HepG2 (cell line): ENCODE data around the gene HIPK3. TPM values are rescaled to one million over a fixed set of nuclear protein-coding genes. Genes with fewer than 3 reads are reported as not detected.

Source experiments
- ATAC-seq: fragments of 200-7000 bp; cut with Tn5 transposase; 3 replicates; pipeline ENCODE4 v1.9.1; 2020; ENCODE audit warnings: mild to moderate bottlenecking, moderate library complexity
- BruUV-seq: library from RNA; stranded (reverse); fragments of 400-500 nt; replicated peaks from 2 replicates; lab custom pipeline; 2021; lab: Mats Ljungman, UMichigan
- CTCF ChIA-PET: fragments of 300-600 bp; formaldehyde crosslinking; extraction: SDS; loops from one replicate; lab custom pipeline; 2021; ENCODE audit warnings: low total read pairs, inconsistent platforms, low intra/inter-chr PET ratio; lab: Yijun Ruan, JAX
- POLR2A ChIA-PET: fragments of 350-600 bp; sonication (Branson Sonifier 250); formaldehyde crosslinking; loops from one replicate; lab custom pipeline; 2020; ENCODE audit warnings: antibody characterized with exemption, inconsistent platforms; lab: Yijun Ruan, JAX
- DNase-seq: peaks from one replicate; pipeline ENCODE4 v3.0.0-alpha.2; 2015; ENCODE audit warnings: low spot score
- FAIRE-seq: peaks from 3 replicates; lab custom pipeline; 2011; peaks lifted over from hg19 to GRCh38; lab: Jason Lieb, UNC
- H2AFZ ChIP-seq: one replicate; pipeline ENCODE4 v1.6.1; 2011; ENCODE audit warnings: low read length, inconsistent platforms
- H3K27ac ChIP-seq: fragments of 300-600 bp; 3 replicates; pipeline ENCODE4 v1.8.0; 2011; ENCODE audit warnings: mixed run types, mild to moderate bottlenecking, mixed read lengths, low read length, inconsistent platforms; ENCODE audit not compliant: insufficient read depth; ENCODE audit errors: extremely low read length
- H3K27me3 ChIP-seq, 2 experiments: fragments of 200-600 bp in 1 of 2; 2 replicates in 1 of 2; 3 replicates in 1 of 2; pipeline versions ENCODE4 v1.6.0 to v1.8.0; 2011; ENCODE audit warnings: low read length in 2 of 2, mild to moderate bottlenecking in 2 of 2, moderate library complexity in 2 of 2, inconsistent platforms in 1 of 2; ENCODE audit not compliant: insufficient read depth in 2 of 2, control insufficient read depth in 1 of 2
- H3K36me3 ChIP-seq, 2 experiments: fragments of 200-600 bp in 1 of 2; replicated peaks in 1 of 2; 2 replicates in 1 of 2; 3 replicates in 1 of 2; pipeline versions ENCODE4 v1.5.1 to v1.8.0; 2011; ENCODE audit warnings: low read length in 2 of 2, inconsistent platforms in 1 of 2; ENCODE audit not compliant: insufficient read depth in 2 of 2, control insufficient read depth in 1 of 2
- H3K4me1 ChIP-seq: 2 replicates; pipeline ENCODE4 v1.5.1; 2012; ENCODE audit warnings: low read length, inconsistent platforms; ENCODE audit not compliant: insufficient read depth
- H3K4me2 ChIP-seq: 2 replicates; pipeline ENCODE4 v1.6.0; 2011; ENCODE audit warnings: low read depth, low read length, inconsistent platforms
- H3K4me3 ChIP-seq, 3 experiments: fragments of 200-600 bp in 1 of 3; sonication (generic), shearing (Covaris generic) in 1 of 3; replicated peaks in 1 of 3; 2 replicates each; pipeline ENCODE4 v1.5.1; 2011 to 2016; ENCODE audit warnings: low read length in 3 of 3, inconsistent platforms in 2 of 3, low read depth in 2 of 3, mild to moderate bottlenecking in 2 of 3, control low read depth in 1 of 3, mixed read lengths in 1 of 3; ENCODE audit not compliant: insufficient read depth in 1 of 3
- H3K79me2 ChIP-seq: one replicate; pipeline ENCODE4 v1.6.1; 2011; ENCODE audit warnings: low read length, inconsistent platforms; ENCODE audit not compliant: insufficient read depth
- H3K9ac ChIP-seq: 2 replicates; pipeline ENCODE4 v1.6.0; 2011; ENCODE audit warnings: mild to moderate bottlenecking, low read depth, low read length, inconsistent platforms; ENCODE audit not compliant: insufficient read depth
- H3K9me3 ChIP-seq: 2 replicates; pipeline ENCODE4 v1.5.1; 2012; ENCODE audit warnings: mild to moderate bottlenecking, low read length
- H4K20me1 ChIP-seq: 2 replicates; pipeline ENCODE4 v1.6.0; 2011; ENCODE audit warnings: inconsistent platforms, mild to moderate bottlenecking, low read length, moderate library complexity; ENCODE audit not compliant: insufficient read depth
- CC2D1A ChIP-seq: sonication (generic); formaldehyde crosslinking; IDR thresholded peaks from 2 replicates; pipeline ENCODE4 v1.8.1; 2023; ENCODE audit warnings: mild to moderate bottlenecking, missing genetic modification reagents
- MAZ ChIP-seq, 2 experiments: sonication (generic) in 1 of 2; formaldehyde crosslinking in 1 of 2; IDR thresholded peaks; 2 replicates each; pipeline versions ENCODE4 v1.5.0 to v1.6.1; 2012 to 2020; ENCODE audit warnings: low read depth in 2 of 2, mild to moderate bottlenecking in 2 of 2, borderline replicate concordance in 1 of 2, improper control_type of control experiment in 1 of 2, low read length in 1 of 2, missing genetic modification reagents in 1 of 2, moderate library complexity in 1 of 2
- PRPF4 ChIP-seq: fragments of 200-400 bp; formaldehyde crosslinking; IDR thresholded peaks from 2 replicates; pipeline ENCODE4 v1.6.1; 2016; ENCODE audit warnings: low read length, low read depth; ENCODE audit not compliant: poor library complexity, severe bottlenecking
- TEAD2 ChIP-seq: sonication (generic); formaldehyde crosslinking; IDR thresholded peaks from 2 replicates; pipeline ENCODE4 v1.9.0; 2021; ENCODE audit warnings: missing genetic modification reagents
- ZFP82 ChIP-seq: sonication (generic); formaldehyde crosslinking; IDR thresholded peaks from 2 replicates; pipeline ENCODE4 v1.5.1; 2020; ENCODE audit warnings: mild to moderate bottlenecking, missing genetic modification reagents, borderline replicate concordance
- ZNF230 ChIP-seq: sonication (generic); formaldehyde crosslinking; IDR thresholded peaks from 2 replicates; pipeline ENCODE4 v1.4.0; 2020; ENCODE audit warnings: mild to moderate bottlenecking, missing genetic modification reagents
- ZNF503 ChIP-seq: sonication (generic); formaldehyde crosslinking; IDR thresholded peaks from 2 replicates; pipeline ENCODE4 v1.4.0; 2020; ENCODE audit warnings: missing genetic modification reagents
- ZNF770 ChIP-seq: sonication (generic); formaldehyde crosslinking; IDR thresholded peaks from 2 replicates; pipeline ENCODE4 v1.5.0; 2020; ENCODE audit warnings: mild to moderate bottlenecking, missing genetic modification reagents
- ZNF780A ChIP-seq: sonication (generic); formaldehyde crosslinking; IDR thresholded peaks from 2 replicates; pipeline ENCODE4 v1.8.0; 2022; ENCODE audit warnings: mild to moderate bottlenecking, missing genetic modification reagents, moderate library complexity
- ZNF782 ChIP-seq: sonication (generic); formaldehyde crosslinking; IDR thresholded peaks from 2 replicates; pipeline ENCODE4 v1.4.0; 2020; ENCODE audit warnings: missing genetic modification reagents, mild to moderate bottlenecking, borderline replicate concordance
- WGBS: methylation state at CpG from one replicate; pipeline ENCODE4 v1.1.6; 2017; ENCODE audit warnings: low lambda C conversion rate; 5-methylcytosine and 5-hydroxymethylcytosine counted together
- in situ Hi-C: cut with HindIII; loops from 2 replicates; pipeline ENCODE4 v1.10.0; 2017; ENCODE audit warnings: low pct_unique_long_range_greater_than_20kb; ENCODE audit not compliant: extremely low pct_ligation_motif_present
- intact Hi-C: fragments of 100-400 bp; cut with micrococcal nuclease; formaldehyde crosslinking; loops from one replicate; pipeline ENCODE4 v1.10.0; 2022; ENCODE audit not compliant: unreplicated experiment
- polyA plus RNA-seq, 8 experiments: library from polyadenylated mRNA; depleted of rRNA in 3 of 8; stranded (reverse) in 7 of 8; unstranded in 1 of 8; fragments of >200 nt; fragmentation: Illumina TruSeq in 4 of 8; extraction: Trizol in 4 of 8; gene quantifications; 2 replicates each; pipeline versions ENCODE4 v1.2.1 to v1.2.3, GENCODE V29; 2011 to 2016; ENCODE audit warnings: low read depth in 4 of 8, missing spikeins in 1 of 8, mixed read lengths in 1 of 8; ENCODE audit not compliant: insufficient read depth in 1 of 8
- total RNA-seq, 5 experiments: library from RNA; depleted of rRNA; stranded (reverse); fragments of >200 nt; fragmentation: Illumina TruSeq; extraction: Trizol; gene quantifications; 2 replicates each; pipeline ENCODE4 v1.2.3, GENCODE V29; 2016; ENCODE audit warnings: low read depth in 1 of 5

HIPK3 gene
- total and polyA plus RNA-seq, 2 of the 13 experiments (the other 11 are each of a cell fraction or from before 2014, with no cell fraction given) = 20.5 to 44.3 TPM

- TF ChIP-seq ZNF503 = no peak
- no peak for TF ChIP-seq CC2D1A
Observed at GRCh38 chr11:33376331-33377310, 119.4 kb downstream of the HIPK3 start (continued).

GRCh38 chr11:33377412-33378370 is 120.5 kb downstream of the HIPK3 start:
- no peak overlapping the region for H2AFZ ChIP-seq
- H3K4me2 ChIP-seq = no peak overlapping the region
- H3K9me3 ChIP-seq = no peaks in the 10 kb centered on the region
- H3K27me3 ChIP-seq = peaks cover 4 to 73% of the 10 kb centered on the region in 2 experiments; a peak in 4 of 5 replicates
- ChIA-PET CTCF (no interaction called here), POLR2A (no interaction called here)
- no peaks in the 10 kb centered on the region; the same call in 1 of the 2 replicates for H4K20me1 ChIP-seq
- no TSS peak for BruUV-seq
- no peak overlapping the region for H3K27ac ChIP-seq
- H3K9ac ChIP-seq = no peak overlapping the region
- intact Hi-C loops (no loop called here), in situ Hi-C loops (no loop called here)
- no peaks in the 10 kb centered on the region for H3K79me2 ChIP-seq
- ATAC-seq = no peak
- TF ChIP-seq PRPF4 (no peak), MAZ (IDR thresholded peaks at IDR 0.05; ENCODE audit: borderline replicate concordance, low read depth, low read length) (no peak), MAZ (CRISPR knock-in tag; IDR thresholded peaks at IDR 0.05; ENCODE audit: low read depth) (no peak), TEAD2 (CRISPR knock-in tag) (no peak), ZNF782 (no peak), ZNF770 (CRISPR knock-in tag) (no peak), ZNF780A (CRISPR knock-in tag) (no peak), ZFP82 (CRISPR knock-in tag) (no peak), ZNF230 (CRISPR knock-in tag) (no peak)
- 5% methylated on average over 10 of the region's 10 CpGs for WGBS
- no peak overlapping the region for H3K4me3 ChIP-seq
- no peak for DNase-seq
- H3K4me1 ChIP-seq = peaks cover 15% of the 10 kb centered on the region
- FAIRE-seq = no peak
- no peaks in the 10 kb centered on the region for H3K36me3 ChIP-seq
